ENCODE measurements around the gene ZNF705A.
"Not testable (repeated sequence)": the region's sequence is repeated elsewhere in the genome, so short reads cannot be mapped to it uniquely, and the experiment has no call there.

ZNF705A gene

DNA sequence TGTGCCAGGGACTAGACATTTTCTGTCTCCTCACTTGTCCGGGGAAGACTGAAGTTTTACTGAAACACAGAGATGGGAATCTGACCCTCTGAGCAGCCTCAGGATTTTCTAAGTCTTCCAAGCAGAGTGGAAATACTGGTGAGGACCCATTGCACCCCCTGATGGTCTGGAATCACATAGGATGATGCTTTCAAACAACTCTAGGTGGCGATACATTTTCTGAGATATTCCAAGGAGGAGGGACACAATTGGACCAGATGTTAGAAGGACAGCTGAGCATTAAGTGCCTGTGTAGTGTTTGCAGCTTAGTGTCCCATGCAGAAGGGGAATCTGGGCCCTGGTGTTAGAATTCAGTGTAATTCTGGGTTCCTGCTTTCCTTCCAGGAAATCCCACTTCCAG lies 31.3 kb downstream of the ZNF705A start:
- DNase-seq = not testable (repeated sequence)

DNA sequence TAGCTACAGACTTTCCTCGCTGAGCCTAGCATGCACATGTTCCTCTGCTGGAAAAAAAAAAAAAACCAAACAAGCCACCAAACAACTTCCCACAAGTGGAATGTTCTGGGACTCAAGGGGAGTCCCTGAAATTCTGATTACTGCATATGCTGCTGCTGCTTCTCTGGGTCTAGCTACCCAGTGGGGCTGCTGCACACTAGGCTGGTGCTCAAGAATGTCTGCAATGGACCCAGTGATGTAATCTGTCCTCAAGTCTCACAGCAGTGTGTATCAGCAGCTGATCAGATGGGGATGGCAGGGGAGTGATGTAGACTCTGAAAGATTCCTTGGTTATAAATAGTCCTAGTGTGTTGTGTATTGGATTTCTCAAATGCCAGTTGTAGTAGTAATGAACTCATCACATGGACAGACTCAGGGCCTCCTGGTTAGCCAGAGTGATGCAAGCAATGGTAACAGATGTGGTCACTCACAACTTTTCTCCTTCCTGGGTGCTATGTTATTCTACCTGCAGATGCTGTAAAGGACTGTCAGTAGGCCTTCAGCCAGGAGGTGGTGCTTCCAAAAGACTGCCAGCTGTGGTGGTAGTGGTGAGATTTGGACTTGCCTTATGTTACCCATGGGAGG lies 41.0 kb downstream of the ZNF705A start:
- not testable (repeated sequence) for DNase-seq

DNA sequence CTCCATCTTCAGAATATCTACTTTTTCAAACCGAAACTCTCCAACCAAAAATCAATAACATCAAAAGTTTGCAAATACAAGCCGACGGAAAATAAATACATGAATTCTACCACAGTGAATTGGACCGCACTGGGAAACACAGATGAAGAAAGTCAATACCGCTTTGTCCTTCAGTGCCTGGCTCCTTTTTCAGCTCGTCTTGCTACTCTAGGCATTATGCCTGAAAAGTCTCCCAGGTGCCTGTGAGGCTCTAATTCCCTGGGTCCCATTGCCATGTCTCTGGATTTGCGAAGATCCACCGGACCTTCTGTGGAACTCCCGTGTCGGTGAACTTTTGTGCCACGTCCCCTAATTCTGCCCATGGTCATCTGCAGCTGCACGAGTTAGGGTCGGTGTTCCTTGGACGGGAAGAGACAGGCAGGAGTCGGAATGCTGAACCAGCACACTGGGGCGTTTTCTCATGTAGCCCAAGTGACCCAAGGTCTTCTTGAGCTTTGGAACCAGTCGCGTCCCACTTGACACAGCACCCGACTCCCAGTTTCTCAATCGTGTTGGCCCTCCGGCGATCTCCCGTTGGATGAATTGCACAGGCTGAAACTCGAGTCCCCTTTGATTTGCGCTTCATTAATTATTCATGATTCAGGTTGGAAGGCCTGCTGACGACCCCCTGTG lies 62.0 kb downstream of the ZNF705A start:
- DNase-seq = not testable (repeated sequence)

DNA sequence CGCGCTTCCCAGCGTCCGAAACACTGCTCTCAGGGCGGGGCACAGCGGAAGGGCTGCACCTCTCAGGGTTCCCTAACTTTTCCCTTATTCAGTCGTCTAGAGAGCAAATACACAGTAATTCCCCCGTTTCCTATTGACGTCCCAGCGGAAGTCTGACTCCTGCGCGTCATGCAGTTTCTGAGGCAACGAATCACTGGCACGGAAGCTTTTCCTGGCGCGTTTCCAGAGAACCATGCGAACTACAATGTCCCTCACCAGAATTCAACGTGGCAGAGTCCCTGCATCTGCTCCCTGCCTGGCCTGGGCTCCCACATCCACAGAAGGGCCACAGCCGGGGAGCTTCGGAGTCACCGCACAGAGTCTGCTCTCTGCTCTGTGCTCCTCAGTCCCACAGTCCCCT lies 64.6 kb downstream of the ZNF705A start:
- DNase-seq = not testable (repeated sequence)

DNA sequence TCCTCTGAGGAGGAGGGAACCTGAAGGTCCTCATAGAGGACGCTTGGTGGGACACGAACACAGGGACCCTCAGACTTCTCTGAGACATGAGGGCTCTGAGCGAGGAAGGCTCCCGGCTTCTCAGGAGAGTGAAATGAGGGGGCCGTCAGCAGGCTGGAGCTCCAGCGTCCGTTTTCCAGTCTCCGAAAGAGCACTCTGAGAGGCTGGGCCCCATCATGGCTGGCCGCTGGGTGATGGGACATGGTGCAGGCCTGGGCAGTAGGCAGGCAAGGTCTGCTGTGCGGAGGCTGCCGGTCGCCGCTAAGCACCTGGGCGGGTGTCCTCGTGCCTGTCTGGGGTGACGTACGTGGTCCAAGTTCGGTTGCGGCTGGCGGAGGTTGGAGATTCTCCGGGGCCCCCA lies 65.0 kb downstream of the ZNF705A start:
- DNase-seq = not testable (repeated sequence)

DNA sequence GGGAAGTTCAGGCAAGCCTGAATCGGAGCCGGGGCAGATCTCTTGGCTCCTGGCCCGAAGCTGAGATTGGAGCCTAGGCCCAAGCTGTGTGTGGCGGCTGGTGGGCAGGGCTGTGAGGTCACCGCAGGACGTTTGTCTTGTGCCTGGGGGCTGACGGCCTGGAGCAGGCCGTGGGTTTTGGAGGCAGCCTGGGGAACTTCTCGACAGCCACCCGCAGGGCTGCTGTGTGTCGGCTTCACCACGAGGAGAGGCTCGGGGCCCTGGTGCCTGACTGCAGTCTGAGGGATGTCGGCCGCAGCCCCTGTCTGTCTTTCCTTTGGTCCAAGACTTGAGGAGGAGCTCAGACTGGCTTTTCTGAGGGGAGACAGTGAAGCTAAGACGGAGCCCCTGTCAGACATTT lies 65.5 kb downstream of the ZNF705A start:
- DNase-seq = not testable (repeated sequence)

DNA sequence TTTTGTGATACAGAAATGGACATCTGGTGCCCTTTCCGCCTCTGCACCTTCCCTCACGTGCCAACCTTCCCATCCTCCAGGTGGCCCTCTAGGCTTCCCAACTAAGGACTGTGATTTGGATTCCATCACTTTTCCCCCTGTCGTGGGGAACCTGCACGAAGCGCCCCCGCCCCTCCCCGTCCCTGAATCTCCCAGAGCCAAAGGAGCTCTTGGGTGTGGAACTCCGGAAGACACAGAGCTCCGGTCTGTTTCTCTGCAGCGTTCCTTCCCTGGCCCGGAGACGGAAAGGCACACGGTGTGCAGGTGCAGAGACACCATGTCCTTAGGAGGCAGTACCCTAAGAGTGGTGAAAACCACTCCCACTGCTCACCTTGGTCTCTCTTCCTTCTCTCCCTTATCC lies 66.8 kb downstream of the ZNF705A start:
- DNase-seq = not testable (repeated sequence)

DNA sequence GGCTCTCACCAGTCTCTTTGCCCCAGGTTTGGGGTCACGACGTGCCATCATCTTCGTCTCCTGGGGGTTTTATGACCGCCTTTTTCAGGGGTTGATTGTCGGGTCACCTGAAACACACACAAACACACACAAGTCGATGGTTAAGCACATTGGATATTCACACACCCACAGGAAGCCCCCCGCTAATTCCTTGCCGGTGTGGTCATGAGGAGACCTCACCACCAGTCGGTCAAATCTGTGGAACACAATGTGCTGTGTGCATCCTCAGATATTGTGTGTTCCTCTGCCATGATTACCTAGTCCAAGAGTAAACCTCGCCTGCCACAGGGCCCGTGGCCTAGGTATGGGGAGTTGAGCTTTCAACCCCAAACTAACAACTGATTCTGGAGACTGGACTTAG lies 68.0 kb downstream of the ZNF705A start:
- not testable (repeated sequence) for DNase-seq

DNA sequence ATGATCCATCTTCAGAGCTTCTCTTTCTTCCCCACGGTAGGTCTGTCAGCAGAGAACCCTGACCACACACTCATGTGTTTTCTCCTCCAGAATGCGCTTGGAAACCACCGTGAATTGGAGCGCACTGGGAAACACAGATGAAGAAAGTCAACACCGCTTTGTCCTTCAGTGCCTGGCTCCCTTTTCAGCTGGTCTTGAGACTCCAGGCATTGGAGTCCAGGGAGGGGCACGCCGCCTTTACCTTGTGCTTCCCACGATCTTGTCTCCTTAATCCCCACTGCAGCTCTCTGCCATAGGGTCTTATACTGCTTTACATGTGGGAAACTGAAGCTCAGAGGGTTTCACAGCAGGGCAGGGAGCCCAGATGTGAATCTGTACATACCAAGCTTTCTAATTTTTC lies 69.5 kb downstream of the ZNF705A start:
- no peak for DNase-seq

DNA sequence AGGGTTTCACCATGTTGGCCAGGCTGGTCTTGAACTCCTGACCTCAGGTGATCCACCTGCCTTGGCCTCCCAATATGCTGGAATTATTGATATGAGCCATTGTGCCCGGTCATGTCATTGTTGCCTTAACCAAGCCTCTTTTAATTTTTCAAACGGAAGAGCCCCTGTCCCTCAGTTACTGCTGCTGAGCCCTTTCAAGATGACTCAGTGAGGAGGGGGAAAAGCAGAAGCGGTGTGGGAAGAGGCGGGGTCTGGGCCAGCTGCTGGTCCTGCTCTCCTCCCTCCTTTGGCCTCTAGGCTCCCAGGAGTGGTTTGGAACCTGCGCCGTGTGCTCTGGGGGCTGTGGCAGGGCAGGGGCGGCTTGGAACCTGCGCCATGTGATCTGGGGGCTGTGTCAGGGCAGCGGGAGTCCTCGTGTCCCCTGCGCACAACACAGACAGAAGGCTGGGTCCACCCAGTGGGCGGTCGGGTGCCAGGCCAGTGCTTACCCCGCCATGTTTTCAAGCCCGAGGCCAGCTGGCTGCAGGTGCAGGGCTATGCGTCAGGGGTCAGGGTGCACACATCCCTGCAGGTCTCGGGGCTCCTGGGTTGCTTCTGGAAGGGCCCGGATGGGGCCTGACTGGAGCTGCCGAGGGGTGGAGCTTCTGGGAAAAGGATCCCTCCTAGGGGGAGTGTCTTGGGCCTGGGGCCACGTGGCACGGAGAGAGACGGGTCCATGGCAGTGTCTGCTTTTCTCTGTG lies 70.3 kb downstream of the ZNF705A start, which contains the start of gene FAM90A1:
FAM90A1 (minus strand) TSS at position 627 of the 740 bp plus-strand sequence. CDS start 2,786 bp downstream, outside the sequence.
- peak; percentile 41 for DNase-seq

DNA sequence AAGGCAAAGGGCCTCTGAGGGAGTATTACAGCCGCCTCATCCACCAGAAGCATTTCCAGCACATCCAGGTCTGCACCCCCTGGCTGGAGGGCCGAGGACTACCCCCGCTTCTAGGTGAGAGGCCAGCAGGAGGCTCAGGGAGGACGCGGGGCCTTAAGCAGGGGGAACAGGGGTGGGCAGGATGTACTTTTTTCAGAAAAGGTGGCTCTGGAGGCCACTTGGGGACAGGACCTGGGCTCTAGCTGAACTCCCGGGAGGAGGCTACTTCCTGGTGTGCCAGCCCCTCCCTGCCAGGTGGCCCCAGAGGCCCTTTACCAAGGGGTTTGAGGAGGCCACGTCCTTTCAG lies 70.9 kb downstream of the ZNF705A start:
- DNase-seq = not testable (repeated sequence)

DNA sequence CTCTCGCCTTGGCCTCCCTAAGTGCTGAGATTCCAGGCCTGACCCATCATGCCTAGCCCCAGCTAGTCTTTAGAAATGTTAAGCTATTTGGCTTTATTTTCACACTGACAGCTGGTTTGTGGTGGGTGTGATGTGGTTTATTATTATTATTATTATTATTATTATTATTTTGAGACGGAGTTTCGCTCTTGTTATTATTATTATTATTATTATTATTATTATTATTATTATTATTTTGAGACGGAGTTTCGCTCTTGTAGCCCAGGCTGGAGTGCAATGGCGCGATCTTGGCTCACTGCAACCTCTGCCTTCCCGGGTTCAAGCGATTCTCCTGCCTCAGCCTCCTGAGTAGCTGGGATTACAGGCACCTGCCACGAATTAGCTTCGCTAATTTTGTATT lies 71.8 kb downstream of the ZNF705A start:
- DNase-seq = not testable (repeated sequence)

DNA sequence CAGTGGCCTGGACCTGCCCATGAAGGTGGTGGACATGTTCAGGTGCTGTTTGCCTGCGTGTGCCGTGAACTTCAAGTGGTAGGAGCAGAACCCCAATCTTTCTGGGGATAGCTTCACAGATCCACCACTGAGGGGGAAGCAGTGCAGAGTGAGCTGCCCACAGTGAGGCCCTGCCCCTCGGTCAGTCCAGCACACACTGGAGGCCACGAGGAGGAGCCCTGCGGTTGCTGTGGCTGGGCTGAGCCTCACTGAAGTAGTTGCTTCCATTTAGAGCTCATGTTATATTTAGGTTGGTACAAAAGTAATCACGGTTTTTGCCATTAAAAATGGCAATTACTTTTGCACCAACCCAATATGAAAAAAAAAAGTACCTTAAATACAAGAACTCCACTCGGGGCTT lies 72.7 kb downstream of the ZNF705A start:
- DNase-seq = not testable (repeated sequence)
